NCI-H2107 treated with DMSO at 0.1 percent for 48 hours (cell line): Measurements from ENCODE around the gene B3GALT6.

Experiments
- DNase-seq: peaks from one replicate; lab custom pipeline; 2025; ENCODE audit not compliant: unreplicated experiment; lab: John Stamatoyannopoulos, UW

B3GALT6 gene

GRCh38 chr1:1281533-1282321 lies 49.7 kb downstream of the B3GALT6 start:
- no peak for DNase-seq

DNA sequence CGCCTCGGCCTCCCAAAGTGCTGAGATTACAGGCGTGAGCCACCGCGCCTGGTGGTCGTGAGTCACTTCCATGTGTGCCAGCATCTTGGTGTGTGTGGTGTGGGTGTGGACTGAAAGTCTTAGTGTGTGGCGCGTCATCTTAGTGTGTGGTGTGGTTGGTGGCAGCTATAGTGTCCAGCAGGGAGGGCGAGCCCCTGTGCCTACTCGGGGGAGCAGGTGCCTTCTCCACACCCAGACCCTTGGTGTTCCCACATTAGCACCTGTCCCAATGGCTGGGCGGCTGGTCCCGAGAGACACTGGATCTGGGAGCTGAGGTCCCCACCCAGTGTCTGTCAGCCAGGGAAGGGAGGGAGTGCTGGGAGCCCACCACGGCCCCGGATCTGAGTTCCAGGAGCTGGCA lies 51.0 kb downstream of the B3GALT6 start:
- no peak for DNase-seq

GRCh38 chr1:1283821-1284220 lies 51.8 kb downstream of the B3GALT6 start:
- no peak for DNase-seq
